HG02571 (cell line): ENCODE measurements around the gene SMDT1.
"Not testable (repeated sequence)": the region's sequence is repeated elsewhere in the genome, so short reads cannot be mapped to it uniquely, and the experiment has no call there.

Experiments
- ATAC-seq: cut with Tn5 transposase; IDR thresholded peaks from one replicate; pipeline ENCODE4 v1.9.1; 2021; ENCODE audit warnings: mild to moderate bottlenecking, moderate library complexity; ENCODE audit not compliant: unreplicated experiment

Gene SMDT1

DNA sequence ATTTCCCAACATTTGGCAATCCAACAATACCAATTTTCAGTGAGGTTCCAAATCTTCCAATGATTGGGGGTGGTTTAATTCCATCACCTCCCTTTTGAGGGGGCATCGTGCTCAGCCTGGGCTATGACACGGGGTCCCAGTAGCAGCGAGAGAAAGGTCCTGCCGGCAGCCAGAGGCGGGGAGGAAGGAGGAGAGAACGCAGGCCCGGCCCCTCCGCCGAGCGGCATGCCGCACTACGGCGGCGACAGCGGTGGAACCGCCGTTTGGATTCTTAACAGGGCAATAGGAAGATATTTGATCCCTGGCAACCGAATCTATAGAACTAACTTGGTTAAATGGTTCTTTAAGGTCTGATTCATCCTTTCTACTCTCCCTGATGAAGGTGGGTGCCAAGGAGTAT is 29.3 kb downstream of the SMDT1 start:
- no peak for ATAC-seq

DNA sequence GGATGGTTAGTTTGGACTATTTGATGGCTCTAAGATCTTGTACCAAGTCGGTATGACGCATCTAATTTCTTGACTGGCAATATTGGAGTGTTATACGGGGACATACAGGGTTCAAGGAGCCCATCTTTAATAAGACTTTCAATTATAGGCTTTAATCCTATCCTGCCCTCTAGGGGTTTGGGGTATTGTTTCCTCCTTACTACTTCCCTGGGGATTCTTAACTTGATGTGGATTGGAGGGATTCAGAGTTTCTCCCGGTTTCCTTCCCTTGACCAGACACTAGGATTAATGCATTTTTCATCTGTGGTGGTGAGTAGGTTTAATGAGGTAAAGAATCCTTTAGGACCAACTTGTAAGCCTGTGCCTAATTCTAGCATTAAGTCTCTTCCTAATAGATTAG is 32.3 kb downstream of the SMDT1 start:
- ATAC-seq: no peak

GRCh38 chr22:42112793-42113192 is 33.3 kb downstream of the SMDT1 start:
- ATAC-seq: not testable (repeated sequence)

DNA sequence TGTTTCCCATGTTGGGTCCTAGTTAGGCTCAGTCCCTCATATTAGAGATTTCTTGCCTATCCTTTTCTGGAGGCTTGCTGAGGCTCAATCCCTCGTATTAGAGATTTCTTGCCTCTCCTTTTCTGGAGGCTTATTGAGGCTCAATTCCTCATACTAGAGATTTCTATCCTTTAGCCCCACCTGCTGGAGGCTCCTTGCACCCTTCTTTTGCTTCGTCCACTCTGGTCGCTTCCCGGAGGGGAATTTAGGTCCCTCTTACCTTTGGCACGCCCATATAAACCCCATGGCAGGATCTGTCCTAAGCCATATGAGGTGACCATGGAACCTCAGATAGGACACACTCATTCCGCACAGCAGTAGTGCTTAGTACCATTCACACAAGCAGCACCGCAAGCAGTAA is 35.2 kb downstream of the SMDT1 start:
- no peak for ATAC-seq

DNA sequence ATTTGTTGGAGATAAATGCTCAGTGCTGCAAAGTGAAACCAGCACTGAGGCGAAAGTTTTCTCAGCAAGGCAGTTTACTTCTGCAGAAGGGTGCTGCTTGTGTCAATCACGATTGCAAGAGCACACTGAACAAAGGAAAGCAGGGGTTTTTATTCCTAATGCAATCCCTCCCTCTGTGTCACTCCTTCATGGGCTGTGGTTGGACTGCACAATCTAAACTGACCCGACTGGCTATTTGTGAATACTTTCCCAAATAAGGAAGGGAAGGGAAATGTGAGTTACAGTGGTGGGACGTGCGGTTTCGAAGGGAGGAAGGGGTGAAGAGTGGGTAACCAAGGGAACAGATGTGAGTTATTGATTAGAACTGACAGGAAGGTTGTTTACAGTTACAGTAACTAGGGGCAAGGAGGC is 35.9 kb downstream of the SMDT1 start:
- ATAC-seq: not testable (repeated sequence)

DNA sequence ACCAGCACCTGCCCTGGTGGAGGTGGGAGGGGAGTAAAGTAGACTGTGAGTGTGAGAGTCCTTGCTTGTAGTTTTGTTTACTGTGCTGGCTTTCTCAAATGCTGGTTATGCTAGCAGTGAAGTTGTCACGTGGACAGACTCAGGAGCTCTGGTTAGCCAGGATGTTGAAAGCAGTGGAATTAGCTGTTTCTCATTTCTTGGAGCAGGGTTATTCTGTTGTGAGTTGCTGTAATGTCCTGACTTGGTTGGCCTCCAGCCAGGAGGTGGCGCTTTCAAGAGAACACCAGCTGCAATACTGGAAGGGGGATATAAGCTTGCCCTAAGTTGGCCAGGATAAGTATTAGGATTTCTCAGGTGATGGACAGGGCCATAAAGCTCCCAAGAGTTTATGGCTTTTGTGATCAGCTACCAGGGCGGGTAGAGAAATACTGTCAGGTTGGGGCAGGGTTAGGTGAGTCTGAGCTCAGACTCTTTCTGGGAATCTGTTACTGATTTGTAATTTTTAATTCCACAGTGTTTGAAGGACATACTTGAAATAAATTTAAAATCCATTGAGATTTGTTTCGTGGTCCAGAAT is 37.4 kb downstream of the SMDT1 start:
- ATAC-seq: no peak

DNA sequence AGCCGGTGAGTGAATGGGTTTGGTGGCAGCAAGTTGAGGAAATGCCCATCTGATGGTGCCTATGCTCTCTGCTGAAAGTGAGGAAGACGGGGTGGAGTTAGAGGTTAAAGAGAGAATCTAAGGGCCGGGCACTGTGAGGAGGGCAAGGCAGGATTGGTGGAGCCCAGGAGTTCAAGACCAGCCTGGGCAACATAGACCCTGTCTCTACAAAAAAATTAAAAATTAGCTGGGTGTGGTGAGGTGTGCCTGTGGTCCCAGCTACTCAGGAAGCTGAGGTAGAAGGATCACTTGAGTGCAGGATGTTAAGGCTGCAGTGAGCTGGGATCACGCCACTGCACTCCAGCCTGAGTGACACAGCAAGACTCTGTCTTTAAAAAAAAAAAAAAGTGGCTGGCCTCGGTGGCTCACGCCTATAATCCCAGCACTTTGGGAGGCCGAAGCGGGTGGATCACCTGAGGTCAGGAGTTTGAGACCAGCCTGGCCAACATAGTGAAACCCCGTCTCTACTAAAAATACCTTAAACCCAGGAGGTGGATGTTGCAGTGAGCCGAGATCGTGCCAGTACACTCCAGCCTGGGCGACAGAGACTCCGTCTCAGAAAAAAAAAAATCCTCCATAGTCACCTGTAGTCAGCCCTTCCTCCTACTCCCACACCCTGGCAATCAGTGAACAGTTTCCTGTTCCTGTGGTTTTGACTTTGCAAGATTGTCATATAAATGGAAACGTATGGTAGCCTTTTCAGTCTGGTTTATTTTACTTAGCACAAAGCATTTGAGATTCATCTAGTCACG is 40.9 kb downstream of the SMDT1 start:
- ATAC-seq: not testable (repeated sequence)

DNA sequence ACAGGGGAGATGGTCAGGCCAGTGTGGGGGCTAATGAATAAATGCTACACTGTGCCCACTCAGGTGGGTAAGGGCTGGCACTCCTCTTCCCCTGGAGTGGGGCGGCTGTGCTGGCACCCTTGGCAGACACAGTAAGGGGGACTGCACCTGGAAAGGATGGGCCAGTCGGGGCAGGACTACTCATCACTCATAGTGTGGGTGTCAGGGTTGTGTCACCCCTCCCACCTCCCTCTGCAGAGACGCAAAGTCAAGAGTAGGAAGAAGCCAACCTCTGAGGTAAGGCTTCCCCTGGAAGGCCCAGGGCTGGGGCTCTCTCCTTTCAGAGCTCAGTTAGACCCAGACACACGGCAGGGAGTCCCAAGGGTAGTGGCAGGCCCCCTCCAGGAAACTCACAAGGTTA is 44.0 kb downstream of the SMDT1 start:
- not testable (repeated sequence) for ATAC-seq

GRCh38 chr22:42127606-42128005 is 48.1 kb downstream of the SMDT1 start:
- no peak for ATAC-seq

GRCh38 chr22:42128007-42128406 is 48.5 kb downstream of the SMDT1 start:
- ATAC-seq: not testable (repeated sequence)

DNA sequence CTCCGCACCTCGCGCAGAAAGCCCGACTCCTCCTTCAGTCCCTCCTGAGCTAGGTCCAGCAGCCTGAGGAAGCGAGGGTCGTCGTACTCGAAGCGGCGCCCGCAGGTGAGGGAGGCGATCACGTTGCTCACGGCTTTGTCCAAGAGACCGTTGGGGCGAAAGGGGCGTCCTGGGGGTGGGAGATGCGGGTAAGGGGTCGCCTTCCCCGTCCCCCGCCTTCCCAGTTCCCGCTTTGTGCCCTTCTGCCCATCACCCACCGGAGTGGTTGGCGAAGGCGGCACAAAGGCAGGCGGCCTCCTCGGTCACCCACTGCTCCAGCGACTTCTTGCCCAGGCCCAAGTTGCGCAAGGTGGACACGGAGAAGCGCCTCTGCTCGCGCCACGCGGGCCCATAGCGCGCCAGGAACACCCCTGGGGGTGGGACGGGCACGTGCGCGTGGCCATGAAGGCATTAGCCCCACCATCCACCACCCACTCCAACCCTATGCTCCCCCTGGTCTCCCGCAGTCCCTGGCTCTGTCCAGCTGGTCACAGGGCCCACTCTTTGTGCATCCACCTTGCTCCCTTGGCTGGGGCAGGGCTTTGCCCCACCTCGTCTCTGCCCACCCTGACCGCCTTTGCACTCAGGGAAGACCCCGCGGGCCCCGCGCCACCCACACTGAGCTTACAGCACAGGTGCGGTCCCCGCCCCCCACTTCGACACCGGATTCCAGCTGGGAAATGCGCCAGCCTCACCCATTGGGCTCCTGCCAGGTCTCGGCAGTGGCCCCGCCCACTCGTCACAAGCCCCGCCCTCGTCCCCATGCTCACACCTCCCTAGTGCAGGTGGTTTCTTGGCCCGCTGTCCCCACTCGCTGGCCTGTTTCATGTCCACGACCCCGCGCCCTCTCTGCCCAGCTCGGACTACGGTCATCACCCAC is 49.5 kb downstream of the SMDT1 start:
- ATAC-seq: not testable (repeated sequence)

GRCh38 chr22:42130182-42130581 is 50.7 kb downstream of the SMDT1 start:
- not testable (repeated sequence) for ATAC-seq

- ATAC-seq: not testable (repeated sequence)
Measured at GRCh38 chr22:42130639-42131431, 51.3 kb downstream of the SMDT1 start, which contains the start of gene CYP2D6. Gene CYP2D6, minus strand, starts transcription at chr22:42130810. Its CDS starts 19 bp downstream, at chr22:42130791.

- ATAC-seq: no peak
Measured at GRCh38 chr22:42131562-42131961, 52.1 kb downstream of the SMDT1 start.

GRCh38 chr22:42132457-42132856 is 53.0 kb downstream of the SMDT1 start:
- no peak for ATAC-seq
